ENCODE measurements around the gene PHACTR3.

DNA sequence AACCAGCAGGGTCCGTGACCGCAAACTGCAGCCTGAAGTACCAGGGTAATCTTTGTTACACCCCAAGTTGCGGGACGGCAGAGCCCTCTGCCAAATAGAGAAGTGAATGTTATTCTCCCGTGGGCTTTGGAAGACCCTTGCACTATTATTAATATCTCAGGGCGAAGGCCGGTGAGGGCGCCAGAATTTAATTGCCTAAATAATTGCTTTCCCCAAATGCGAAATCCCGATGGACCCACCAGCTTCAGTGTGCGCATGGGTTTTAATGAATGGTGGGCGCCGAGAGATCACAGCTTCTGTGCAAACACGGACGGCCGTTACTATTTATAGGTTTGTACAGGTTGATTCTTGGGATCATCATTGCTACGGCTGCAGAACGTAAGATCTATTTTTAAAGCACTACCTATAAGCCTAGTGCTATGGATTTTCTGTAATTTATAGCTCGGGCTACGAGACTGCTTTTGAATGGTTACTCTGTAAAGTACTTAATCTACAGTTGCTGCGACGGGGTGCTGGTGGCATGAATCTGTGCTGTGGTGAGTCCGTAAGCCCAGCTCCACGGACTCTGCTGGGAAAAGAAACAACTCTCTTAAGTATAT, 15.2 kb upstream of the PHACTR3 start:
- TF ChIP-seq, protein P1, sequence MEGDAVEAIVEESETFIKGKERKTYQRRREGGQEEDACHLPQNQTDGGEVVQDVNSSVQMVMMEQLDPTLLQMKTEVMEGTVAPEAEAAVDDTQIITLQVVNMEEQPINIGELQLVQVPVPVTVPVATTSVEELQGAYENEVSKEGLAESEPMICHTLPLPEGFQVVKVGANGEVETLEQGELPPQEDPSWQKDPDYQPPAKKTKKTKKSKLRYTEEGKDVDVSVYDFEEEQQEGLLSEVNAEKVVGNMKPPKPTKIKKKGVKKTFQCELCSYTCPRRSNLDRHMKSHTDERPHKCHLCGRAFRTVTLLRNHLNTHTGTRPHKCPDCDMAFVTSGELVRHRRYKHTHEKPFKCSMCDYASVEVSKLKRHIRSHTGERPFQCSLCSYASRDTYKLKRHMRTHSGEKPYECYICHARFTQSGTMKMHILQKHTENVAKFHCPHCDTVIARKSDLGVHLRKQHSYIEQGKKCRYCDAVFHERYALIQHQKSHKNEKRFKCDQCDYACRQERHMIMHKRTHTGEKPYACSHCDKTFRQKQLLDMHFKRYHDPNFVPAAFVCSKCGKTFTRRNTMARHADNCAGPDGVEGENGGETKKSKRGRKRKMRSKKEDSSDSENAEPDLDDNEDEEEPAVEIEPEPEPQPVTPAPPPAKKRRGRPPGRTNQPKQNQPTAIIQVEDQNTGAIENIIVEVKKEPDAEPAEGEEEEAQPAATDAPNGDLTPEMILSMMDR (IDR thresholded peaks at IDR 0.05), result no peak
- TF ChIP-seq POLR2A (IDR thresholded peaks at IDR 0.05) (no peak), EP300 (IDR thresholded peaks at IDR 0.05) (no peak)
